NCI-H510A (cell line): Measurements from ENCODE around the gene DEUP1.
A peak's percentile ranks its signal among the peaks of the same experiment; 100 is the strongest.
"Not testable (repeated sequence)": the region's sequence is repeated elsewhere in the genome, so short reads cannot be mapped to it uniquely, and the experiment has no call there.

Experiments
- DNase-seq: peaks from one replicate; lab custom pipeline; 2025; lab: John Stamatoyannopoulos, UW

The DEUP1 gene, protein sequence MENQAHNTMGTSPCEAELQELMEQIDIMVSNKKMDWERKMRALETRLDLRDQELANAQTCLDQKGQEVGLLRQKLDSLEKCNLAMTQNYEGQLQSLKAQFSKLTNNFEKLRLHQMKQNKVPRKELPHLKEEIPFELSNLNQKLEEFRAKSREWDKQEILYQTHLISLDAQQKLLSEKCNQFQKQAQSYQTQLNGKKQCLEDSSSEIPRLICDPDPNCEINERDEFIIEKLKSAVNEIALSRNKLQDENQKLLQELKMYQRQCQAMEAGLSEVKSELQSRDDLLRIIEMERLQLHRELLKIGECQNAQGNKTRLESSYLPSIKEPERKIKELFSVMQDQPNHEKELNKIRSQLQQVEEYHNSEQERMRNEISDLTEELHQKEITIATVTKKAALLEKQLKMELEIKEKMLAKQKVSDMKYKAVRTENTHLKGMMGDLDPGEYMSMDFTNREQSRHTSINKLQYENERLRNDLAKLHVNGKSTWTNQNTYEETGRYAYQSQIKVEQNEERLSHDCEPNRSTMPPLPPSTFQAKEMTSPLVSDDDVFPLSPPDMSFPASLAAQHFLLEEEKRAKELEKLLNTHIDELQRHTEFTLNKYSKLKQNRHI

GRCh38 chr11:93330446-93330984 is at the start of gene DEUP1:
TSS of gene DEUP1 (plus strand) at chr11:93330742. CDS start at chr11:93332260, 1,518 bp downstream.
- DNase-seq = peak; percentile 66

GRCh38 chr11:93285430-93285829 is 45.1 kb upstream of the DEUP1 start:
- DNase-seq = no peak

GRCh38 chr11:93287434-93287833 is 43.1 kb upstream of the DEUP1 start:
- no peak for DNase-seq

DNA sequence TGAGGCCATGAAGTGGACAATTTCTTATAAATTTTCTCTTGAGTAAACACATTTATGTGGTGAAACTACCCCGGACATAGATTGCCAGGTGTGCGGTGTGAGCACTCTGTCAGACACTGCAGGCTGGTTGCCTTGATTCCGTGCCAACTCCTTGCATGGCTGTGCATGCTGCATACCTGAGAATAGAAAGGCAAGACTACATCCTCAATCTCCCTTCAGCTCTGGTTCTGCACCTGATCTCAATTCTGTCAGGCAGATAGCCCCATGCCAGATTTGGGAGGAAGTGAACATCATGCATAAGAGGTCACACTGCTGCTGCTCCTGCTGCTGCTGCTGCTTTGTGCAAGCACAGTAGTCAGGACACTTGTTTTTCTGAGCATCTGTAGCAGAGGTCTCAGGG is 42.5 kb upstream of the DEUP1 start:
- DNase-seq = no peak

DNA sequence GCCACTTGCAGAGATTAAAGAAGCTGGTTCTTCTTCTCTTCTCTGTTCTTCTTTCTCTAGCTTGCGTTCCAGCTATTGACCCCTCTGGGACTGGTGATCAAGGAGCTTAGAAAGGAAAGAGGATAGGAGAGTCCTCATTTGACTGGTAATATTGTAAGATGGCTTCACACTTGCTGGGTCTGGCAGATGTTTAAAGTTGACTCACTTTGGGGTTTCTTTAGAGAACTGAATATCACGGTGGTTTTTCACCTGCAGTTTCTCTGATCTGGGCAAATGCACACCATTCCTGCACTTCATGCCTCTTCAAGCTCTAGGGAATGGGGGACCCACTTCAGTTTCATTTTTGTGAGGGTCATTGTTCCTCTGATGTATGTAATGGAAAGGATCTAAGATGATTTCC is 41.8 kb upstream of the DEUP1 start:
- DNase-seq = no peak

DNA sequence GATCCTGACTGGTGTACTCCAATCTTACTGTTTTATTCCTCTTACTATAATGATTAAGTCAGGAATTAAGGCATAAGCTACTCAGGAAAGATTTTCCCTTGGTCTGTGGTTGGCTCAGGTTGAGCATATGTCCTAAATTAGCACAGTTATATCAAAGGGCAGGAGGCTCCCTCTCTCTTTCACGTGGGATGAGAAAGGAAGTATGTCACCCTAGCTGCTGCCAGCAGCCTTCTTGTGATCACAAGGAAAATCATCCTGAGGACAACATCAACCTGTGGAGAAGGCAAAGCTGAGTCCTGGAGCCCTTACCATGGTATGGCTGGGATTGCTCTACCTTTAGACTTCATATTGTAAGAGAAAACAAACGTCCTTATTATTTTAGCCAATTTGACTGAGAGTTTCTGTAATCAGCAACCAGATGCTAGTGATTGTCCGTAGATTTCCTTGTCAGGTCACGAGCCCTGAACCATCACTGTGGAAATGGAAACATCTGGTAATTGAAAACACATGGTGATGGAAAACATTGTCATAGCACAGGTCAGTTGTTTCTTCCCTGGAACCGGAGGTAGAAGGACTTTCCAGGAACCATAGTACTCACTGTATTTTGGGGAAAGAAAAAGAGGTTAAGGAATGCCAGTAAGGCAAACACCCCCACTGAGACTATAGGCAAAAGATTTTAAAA is 40.6 kb upstream of the DEUP1 start:
- DNase-seq = no peak

GRCh38 chr11:93291110-93291509 is 39.4 kb upstream of the DEUP1 start:
- no peak for DNase-seq

DNA sequence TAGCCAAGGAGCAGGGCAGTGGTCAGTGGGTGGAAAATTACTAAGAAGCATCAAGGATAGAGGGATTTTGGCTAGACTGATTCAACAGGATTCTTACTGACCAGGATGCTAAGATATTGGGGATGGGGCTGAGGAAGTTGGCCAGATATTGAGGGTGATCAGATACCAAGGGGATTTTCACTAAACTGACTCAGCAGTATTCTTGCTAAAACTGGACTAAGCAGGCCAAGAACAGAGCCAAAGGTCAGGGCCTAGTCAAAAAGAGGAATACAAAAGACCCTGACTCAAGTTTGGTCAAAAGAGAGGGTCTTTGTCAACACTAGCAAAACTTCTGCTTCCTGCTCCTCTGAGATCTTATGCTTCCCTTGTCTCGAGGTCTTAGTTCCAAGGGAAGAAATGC is 38.6 kb upstream of the DEUP1 start:
- no peak for DNase-seq

DNA sequence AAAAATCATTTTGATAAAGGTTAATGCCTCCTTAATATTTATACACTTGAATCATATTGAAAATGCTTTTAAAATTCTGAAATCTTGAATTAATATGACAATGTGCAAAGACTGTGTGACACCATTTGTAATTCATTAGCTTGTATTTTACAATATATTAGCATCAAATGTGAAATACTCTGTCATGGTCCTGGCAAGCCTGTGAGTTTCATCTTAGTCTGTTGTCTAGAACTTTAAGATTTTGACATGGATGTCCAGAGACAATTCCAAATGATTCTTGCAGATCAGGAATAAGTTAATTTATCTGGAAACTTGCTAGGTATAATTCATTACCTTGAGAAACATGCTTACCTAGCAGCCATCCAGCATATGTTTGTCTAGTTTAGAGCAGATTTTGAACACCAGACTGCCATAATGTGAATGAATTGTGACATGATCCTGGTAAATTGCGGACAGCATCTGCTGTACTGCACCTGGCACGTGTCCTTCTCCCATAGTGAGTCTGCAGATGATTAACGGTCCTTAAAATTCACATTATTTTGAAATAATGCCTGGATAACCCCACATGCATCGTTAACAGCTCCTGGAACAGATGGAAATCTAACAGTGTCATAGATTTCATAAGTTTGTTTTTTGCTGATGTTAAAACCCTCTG is 34.5 kb upstream of the DEUP1 start:
- no peak for DNase-seq

GRCh38 chr11:93303689-93304088 is 26.9 kb upstream of the DEUP1 start:
- DNase-seq = no peak

DNA sequence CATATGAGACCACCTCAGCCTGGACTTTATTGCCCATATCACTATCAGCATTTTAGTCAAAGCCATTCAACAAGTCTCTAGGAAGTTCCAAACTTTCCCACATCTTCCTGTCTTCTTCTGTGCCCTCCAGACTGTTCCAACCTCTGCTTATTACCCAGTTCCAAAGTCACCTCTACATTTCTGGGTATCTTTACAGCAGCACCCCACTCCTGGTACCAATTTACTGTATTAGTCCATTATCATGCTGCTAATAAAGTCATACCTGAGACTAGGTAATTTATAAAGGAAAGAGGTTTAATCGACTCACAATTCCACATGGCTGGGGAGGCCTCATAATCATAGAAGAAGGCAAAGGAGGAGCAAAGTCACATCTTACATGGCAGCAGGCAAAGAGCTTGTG is 16.1 kb upstream of the DEUP1 start:
- DNase-seq = not testable (repeated sequence)

GRCh38 chr11:93319224-93319839 is 11.2 kb upstream of the DEUP1 start:
- DNase-seq = no peak

- DNase-seq = no peak
These were observed 10.3 kb upstream of the DEUP1 start for GRCh38 chr11:93320230-93320629.

- no peak for DNase-seq
These were observed 8.3 kb upstream of the DEUP1 start for GRCh38 chr11:93322207-93322606.

- DNase-seq = no peak
These were observed 6.8 kb upstream of the DEUP1 start for GRCh38 chr11:93323747-93324146.

GRCh38 chr11:93324500-93324899 is 6.0 kb upstream of the DEUP1 start:
- no peak for DNase-seq

GRCh38 chr11:93326681-93327080 is 3.9 kb upstream of the DEUP1 start:
- no peak for DNase-seq

- peak; percentile 66 for DNase-seq
These were observed 551 bp upstream of the DEUP1 start for GRCh38 chr11:93329936-93330445.

DNA sequence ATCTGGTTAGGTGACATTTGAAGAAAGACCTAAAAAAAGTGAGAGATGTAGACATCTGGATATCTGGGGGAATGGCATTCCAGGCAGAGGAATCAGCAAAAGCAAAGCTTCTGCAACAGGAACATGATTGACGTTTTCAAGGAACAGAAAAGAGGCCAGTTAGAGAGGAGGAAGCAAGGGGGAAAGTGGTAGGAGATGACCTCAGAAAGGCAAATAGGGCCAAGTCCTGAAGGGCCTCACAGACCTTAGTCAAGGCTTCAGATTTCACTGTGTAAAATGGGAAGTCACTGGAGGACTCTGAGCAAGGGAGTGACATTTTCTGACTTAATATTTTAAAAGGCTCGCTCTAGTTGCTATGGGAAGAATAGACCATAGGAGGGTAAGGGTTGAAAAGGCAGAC is 9.7 kb downstream of the DEUP1 start:
- DNase-seq = no peak

- DNase-seq = no peak
These were observed 14.4 kb downstream of the DEUP1 start for GRCh38 chr11:93344855-93345333.

DNA sequence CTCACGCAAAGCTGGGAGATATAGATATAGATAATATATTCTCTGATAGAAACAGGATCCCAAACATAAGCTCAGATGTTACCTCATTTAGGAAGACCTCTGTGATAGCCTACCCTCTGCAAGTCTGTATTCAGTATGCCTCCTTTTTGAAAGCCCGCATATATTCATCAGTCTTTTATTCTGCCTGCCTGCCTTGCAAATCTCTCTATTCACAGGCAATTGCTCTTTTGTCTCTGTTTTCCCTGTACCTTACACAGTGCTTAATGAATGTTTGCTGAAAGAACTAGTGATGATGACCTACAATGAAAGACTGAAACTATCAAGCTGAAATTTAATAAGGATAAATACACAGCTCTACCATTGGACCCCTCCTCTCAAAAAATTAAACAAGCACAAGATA is 18.4 kb downstream of the DEUP1 start:
- DNase-seq = no peak

- DNase-seq = no peak
These were observed 20.3 kb downstream of the DEUP1 start for GRCh38 chr11:93350835-93351234.
